OCI-LY1 (cell line): ENCODE data around the gene KCNK1.

Source experiments
- H2AFZ ChIP-seq: fragments of 200-600 bp; sonication (generic), shearing (Covaris generic); 2 replicates; pipeline ENCODE4 v1.6.0; 2014; ENCODE audit warnings: antibody characterized with exemption, mild to moderate bottlenecking, low read length
- H3F3A ChIP-seq: fragments of 200-600 bp; sonication (generic), shearing (Covaris generic); 2 replicates; pipeline ENCODE4 v1.6.0; 2014; ENCODE audit warnings: mild to moderate bottlenecking, antibody characterized with exemption, low read length, moderate library complexity; ENCODE audit not compliant: insufficient read depth
- H3K27ac ChIP-seq: fragments of 200-600 bp; sonication (generic); 2 replicates; pipeline ENCODE4 v1.5.1; 2014; ENCODE audit warnings: low read length, mixed run types, mild to moderate bottlenecking, low read depth; ENCODE audit not compliant: poor library complexity, severe bottlenecking
- H3K27me3 ChIP-seq: fragments of 200-600 bp; sonication (generic); 2 replicates; pipeline ENCODE4 v1.6.0; 2014; ENCODE audit warnings: antibody characterized with exemption, mild to moderate bottlenecking, low read length, moderate library complexity; ENCODE audit not compliant: insufficient read depth
- H3K36me3 ChIP-seq: fragments of 200-600 bp; sonication (generic); 2 replicates; pipeline ENCODE4 v1.6.1; 2014; ENCODE audit warnings: mild to moderate bottlenecking, antibody characterized with exemption, low read length, moderate library complexity, mixed read lengths; ENCODE audit not compliant: insufficient read depth
- H3K4me1 ChIP-seq: fragments of 200-600 bp; sonication (generic); 2 replicates; pipeline ENCODE4 v1.5.1; 2014; ENCODE audit warnings: mild to moderate bottlenecking, low read length, moderate library complexity; ENCODE audit not compliant: insufficient read depth, severe bottlenecking
- H3K4me2 ChIP-seq: fragments of 200-600 bp; sonication (generic), shearing (Covaris generic); 2 replicates; pipeline ENCODE4 v1.6.1; 2014; ENCODE audit warnings: low read length
- H3K4me3 ChIP-seq: fragments of 200-600 bp; sonication (generic); 2 replicates; pipeline ENCODE4 v1.5.1; 2014; ENCODE audit warnings: low read length, low read depth, mild to moderate bottlenecking, mixed read lengths; ENCODE audit not compliant: poor library complexity, severe bottlenecking
- H3K79me2 ChIP-seq: fragments of 200-600 bp; shearing (Covaris generic); 2 replicates; pipeline ENCODE4 v1.6.1; 2016; ENCODE audit warnings: mixed run types, low read length, mixed read lengths; ENCODE audit not compliant: insufficient read depth
- H3K9ac ChIP-seq: fragments of 200-600 bp; sonication (generic), shearing (Covaris generic); 2 replicates; pipeline ENCODE4 v1.6.1; 2014; ENCODE audit warnings: mild to moderate bottlenecking, low read length, mixed read lengths
- H3K9me2 ChIP-seq: fragments of 200-600 bp; sonication (generic), shearing (Covaris generic); 2 replicates; pipeline ENCODE4 v1.6.1; 2014; ENCODE audit warnings: low read depth, mild to moderate bottlenecking, low read length, mixed read lengths
- H3K9me3 ChIP-seq: fragments of 200-600 bp; shearing (Covaris generic); 2 replicates; pipeline ENCODE4 v1.6.1; 2014; ENCODE audit warnings: low read length, mixed read lengths
- H4K20me1 ChIP-seq: fragments of 200-600 bp; sonication (generic), shearing (Covaris generic); 2 replicates; pipeline ENCODE4 v1.6.0; 2016; ENCODE audit warnings: mild to moderate bottlenecking, low read length; ENCODE audit not compliant: insufficient read depth
- EZH2 ChIP-seq: fragments of 200-600 bp; sonication (generic), shearing (Covaris generic); IDR thresholded peaks from 2 replicates; pipeline ENCODE4 v1.8.0; 2017; ENCODE audit warnings: borderline replicate concordance, mixed run types, mild to moderate bottlenecking, antibody characterized with exemption, low read length, moderate library complexity, mixed read lengths
- TF ChIP-seq, protein P1 (sequence below): fragments of 200-600 bp; sonication (generic), shearing (Covaris generic); IDR thresholded peaks from 2 replicates; pipeline ENCODE4 v1.5.1; 2017; ENCODE audit warnings: mild to moderate bottlenecking, antibody characterized with exemption, low read length, moderate library complexity, mixed read lengths

Gene KCNK1

DNA sequence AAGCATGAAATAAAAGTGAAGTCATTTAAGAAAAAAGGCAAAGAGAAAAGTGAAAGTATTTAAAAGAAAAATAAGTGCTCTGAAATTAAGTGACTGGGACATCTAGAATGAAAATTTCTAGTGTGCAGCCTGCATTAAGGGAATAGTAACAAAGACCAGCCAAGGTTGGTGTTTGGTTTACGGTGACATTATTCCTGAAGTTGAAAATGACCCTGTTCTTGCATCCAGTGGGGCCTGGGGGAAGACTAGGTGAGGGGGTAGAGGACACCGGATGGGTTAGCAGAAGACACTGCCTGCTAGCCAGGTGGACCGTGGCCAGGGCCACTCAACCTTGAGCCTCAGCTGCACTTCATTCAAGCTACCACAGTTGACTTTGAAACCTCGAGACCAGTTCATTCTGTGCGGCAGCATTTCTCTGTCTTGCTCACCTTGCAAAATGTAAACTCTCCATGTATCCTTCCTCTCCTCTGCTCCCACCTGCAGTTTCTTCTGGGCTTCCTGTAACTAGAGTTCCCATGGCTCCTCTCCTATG is 14.3 kb upstream of the KCNK1 start:
- H3K27me3 ChIP-seq = no peaks in the 10 kb centered on the region
- no peaks in the 10 kb centered on the region for H3K79me2 ChIP-seq
- H3F3A ChIP-seq = no peaks in the 10 kb centered on the region
- H3K9me2 ChIP-seq = no peaks in the 10 kb centered on the region
- no peaks in the 10 kb centered on the region for H4K20me1 ChIP-seq
- no peak overlapping the region for H2AFZ ChIP-seq
- no peak overlapping the region for H3K27ac ChIP-seq
- H3K4me3 ChIP-seq = no peak overlapping the region
- H3K9ac ChIP-seq = no peak overlapping the region
- H3K9me3 ChIP-seq = no peaks in the 10 kb centered on the region
- no peaks in the 10 kb centered on the region for H3K36me3 ChIP-seq
- no peaks in the 10 kb centered on the region for H3K4me1 ChIP-seq
- no peak overlapping the region for H3K4me2 ChIP-seq
- TF ChIP-seq, protein P1, sequence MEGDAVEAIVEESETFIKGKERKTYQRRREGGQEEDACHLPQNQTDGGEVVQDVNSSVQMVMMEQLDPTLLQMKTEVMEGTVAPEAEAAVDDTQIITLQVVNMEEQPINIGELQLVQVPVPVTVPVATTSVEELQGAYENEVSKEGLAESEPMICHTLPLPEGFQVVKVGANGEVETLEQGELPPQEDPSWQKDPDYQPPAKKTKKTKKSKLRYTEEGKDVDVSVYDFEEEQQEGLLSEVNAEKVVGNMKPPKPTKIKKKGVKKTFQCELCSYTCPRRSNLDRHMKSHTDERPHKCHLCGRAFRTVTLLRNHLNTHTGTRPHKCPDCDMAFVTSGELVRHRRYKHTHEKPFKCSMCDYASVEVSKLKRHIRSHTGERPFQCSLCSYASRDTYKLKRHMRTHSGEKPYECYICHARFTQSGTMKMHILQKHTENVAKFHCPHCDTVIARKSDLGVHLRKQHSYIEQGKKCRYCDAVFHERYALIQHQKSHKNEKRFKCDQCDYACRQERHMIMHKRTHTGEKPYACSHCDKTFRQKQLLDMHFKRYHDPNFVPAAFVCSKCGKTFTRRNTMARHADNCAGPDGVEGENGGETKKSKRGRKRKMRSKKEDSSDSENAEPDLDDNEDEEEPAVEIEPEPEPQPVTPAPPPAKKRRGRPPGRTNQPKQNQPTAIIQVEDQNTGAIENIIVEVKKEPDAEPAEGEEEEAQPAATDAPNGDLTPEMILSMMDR = no peak
- TF ChIP-seq EZH2 = no peak

- no peaks in the 10 kb centered on the region for H3K9me2 ChIP-seq
- H3K9ac ChIP-seq = no peak overlapping the region
- H3K27ac ChIP-seq = no peak overlapping the region
- H3K4me1 ChIP-seq = no peaks in the 10 kb centered on the region
- no peaks in the 10 kb centered on the region for H3K9me3 ChIP-seq
- H4K20me1 ChIP-seq = no peaks in the 10 kb centered on the region
- no peak overlapping the region for H3K4me2 ChIP-seq
- H3K4me3 ChIP-seq = no peak overlapping the region
- H3F3A ChIP-seq = no peaks in the 10 kb centered on the region
- no peaks in the 10 kb centered on the region for H3K36me3 ChIP-seq
- TF ChIP-seq, protein P1 = no peak
- TF ChIP-seq EZH2 = no peak
- H3K27me3 ChIP-seq = no peaks in the 10 kb centered on the region
- no peaks in the 10 kb centered on the region for H3K79me2 ChIP-seq
- H2AFZ ChIP-seq = no peak overlapping the region
These were observed 13.4 kb upstream of the KCNK1 start for GRCh38 chr1:233600488-233600887.

DNA sequence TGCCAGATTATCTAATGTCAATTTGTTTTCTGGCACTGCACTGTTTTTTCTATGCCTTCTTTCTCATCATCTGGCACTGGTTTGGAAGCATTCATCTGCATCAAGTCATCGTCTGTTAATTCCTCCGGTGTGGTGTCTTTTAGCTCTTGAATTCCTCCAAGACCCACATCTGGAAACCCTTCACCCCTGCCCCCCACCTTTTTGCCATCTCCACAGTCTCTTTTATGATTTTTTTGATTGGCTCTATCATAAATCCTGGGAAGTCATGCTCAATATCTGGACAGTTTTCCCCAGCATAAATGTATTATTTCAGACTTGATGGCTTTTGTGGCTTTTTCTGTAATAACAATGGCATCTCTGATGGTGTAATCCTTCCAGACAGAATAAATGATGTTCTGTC is 10.4 kb upstream of the KCNK1 start:
- TF ChIP-seq, protein P1 = no peak
- TF ChIP-seq EZH2 = no peak
- H3K9me2 ChIP-seq = no peaks in the 10 kb centered on the region
- no peak overlapping the region for H3K4me3 ChIP-seq
- H3K27ac ChIP-seq = no peak overlapping the region
- no peak overlapping the region for H3K9ac ChIP-seq
- H3K27me3 ChIP-seq = no peaks in the 10 kb centered on the region
- H3K36me3 ChIP-seq = no peaks in the 10 kb centered on the region
- no peaks in the 10 kb centered on the region for H3F3A ChIP-seq
- H3K4me2 ChIP-seq = no peak overlapping the region
- H3K79me2 ChIP-seq = no peaks in the 10 kb centered on the region
- no peaks in the 10 kb centered on the region for H4K20me1 ChIP-seq
- H3K4me1 ChIP-seq = peaks cover 8% of the 10 kb centered on the region
- no peaks in the 10 kb centered on the region for H3K9me3 ChIP-seq
- H2AFZ ChIP-seq = no peak overlapping the region
